Osteocyte (in vitro differentiated cells): ENCODE results near the gene KLHDC7B. TPM values are rescaled to one million over a fixed set of nuclear protein-coding genes. Genes with fewer than 3 reads are reported as not detected.

ENCODE experiments used
- DNase-seq: peaks from one replicate; pipeline ENCODE4 v3.0.0; 2021; ENCODE audit warnings: mixed read lengths; ENCODE audit not compliant: unreplicated experiment; ENCODE audit errors: extremely low spot score
- H3K27ac Mint-ChIP-seq: one replicate; pipeline ENCODE4 v1.8.0; 2021; ENCODE audit warnings: mild to moderate bottlenecking, mixed read lengths; ENCODE audit not compliant: unreplicated experiment
- H3K27me3 Mint-ChIP-seq: one replicate; pipeline ENCODE4 v1.8.0; 2021; ENCODE audit warnings: mixed read lengths; ENCODE audit not compliant: unreplicated experiment
- H3K36me3 Mint-ChIP-seq: one replicate; pipeline ENCODE4 v1.8.0; 2021; ENCODE audit warnings: mixed read lengths; ENCODE audit not compliant: unreplicated experiment
- H3K4me1 Mint-ChIP-seq: one replicate; pipeline ENCODE4 v1.8.0; 2021; ENCODE audit warnings: mixed read lengths; ENCODE audit not compliant: unreplicated experiment
- H3K4me3 Mint-ChIP-seq: one replicate; pipeline ENCODE4 v1.8.0; 2021; ENCODE audit warnings: mild to moderate bottlenecking, moderate library complexity, mixed read lengths; ENCODE audit not compliant: unreplicated experiment
- H3K9me3 Mint-ChIP-seq: one replicate; pipeline ENCODE4 v1.8.0; 2021; ENCODE audit warnings: mixed read lengths; ENCODE audit not compliant: unreplicated experiment
- CTCF ChIP-seq: fragments of 200-600 bp; sonication (generic); IDR thresholded peaks from 2 replicates; pipeline ENCODE4 v1.5.0; 2021; ENCODE audit warnings: antibody characterized with exemption, mild to moderate bottlenecking, moderate library complexity
- total RNA-seq: library from RNA; stranded (reverse); gene quantifications from 2 replicates; pipeline ENCODE4 v1.2.1, GENCODE V29; 2021

Gene KLHDC7B
- total RNA-seq, 1 donor from 2014 or later, result 0.21 TPM

GRCh38 chr22:50546326-50547262 is 895 bp downstream of the KLHDC7B start:
- no peak for TF ChIP-seq CTCF
- DNase-seq, result peak; percentile 84
- Mint-ChIP-seq H3K27ac (no peak overlapping the region), H3K4me1 (no peaks in the 10 kb centered on the region), H3K36me3 (no peaks in the 10 kb centered on the region), H3K9me3 (no peaks in the 10 kb centered on the region), H3K4me3 (no peak overlapping the region), H3K27me3 (no peaks in the 10 kb centered on the region)

GRCh38 chr22:50547263-50547985 is 1.7 kb downstream of the KLHDC7B start:
- H3K36me3 Mint-ChIP-seq, result no peaks in the 10 kb centered on the region
- no peaks in the 10 kb centered on the region for H3K4me1 Mint-ChIP-seq
- no peak overlapping the region for H3K4me3 Mint-ChIP-seq
- no peak for TF ChIP-seq CTCF
- no peaks in the 10 kb centered on the region for H3K27me3 Mint-ChIP-seq
- H3K27ac Mint-ChIP-seq, result no peak overlapping the region
- DNase-seq, result no peak
- no peaks in the 10 kb centered on the region for H3K9me3 Mint-ChIP-seq

GRCh38 chr22:50548040-50548920 is 2.6 kb downstream of the KLHDC7B start:
- no peaks in the 10 kb centered on the region for H3K9me3 Mint-ChIP-seq
- peaks cover under 1% of the 10 kb centered on the region for H3K27me3 Mint-ChIP-seq
- DNase-seq, result peak; percentile 83

GRCh38 chr22:50548921-50549790 is 3.5 kb downstream of the KLHDC7B start:
- H3K4me1 Mint-ChIP-seq, result no peaks in the 10 kb centered on the region
- H3K27ac Mint-ChIP-seq, result no peak overlapping the region
- H3K27me3 Mint-ChIP-seq, result peaks cover 2% of the 10 kb centered on the region
- no peaks in the 10 kb centered on the region for H3K36me3 Mint-ChIP-seq
- DNase-seq, result no peak
- no peak overlapping the region for H3K4me3 Mint-ChIP-seq
- no peak for TF ChIP-seq CTCF
- no peaks in the 10 kb centered on the region for H3K9me3 Mint-ChIP-seq

More at GRCh38 chr22:50548040-50548920, 2.6 kb downstream of the KLHDC7B start:
- H3K36me3 Mint-ChIP-seq, result no peaks in the 10 kb centered on the region
- H3K27ac Mint-ChIP-seq, result no peak overlapping the region
- no peak for TF ChIP-seq CTCF
- no peak overlapping the region for H3K4me3 Mint-ChIP-seq
- H3K4me1 Mint-ChIP-seq, result no peaks in the 10 kb centered on the region
